MM.1S (cell line): Measurements from ENCODE around the gene COPG2.
"Not testable (repeated sequence)": the region's sequence is repeated elsewhere in the genome, so short reads cannot be mapped to it uniquely, and the experiment has no call there.

ENCODE experiments used
- DNase-seq: peaks from one replicate; pipeline ENCODE4 v3.0.0-alpha.2; 2015
- H2AFZ ChIP-seq: fragments of 300-600 bp; sonication (generic); 2 replicates; pipeline ENCODE4 v1.6.0; 2016; ENCODE audit warnings: antibody characterized with exemption, low read length
- H3F3A ChIP-seq: fragments of 300-600 bp; sonication (generic); 2 replicates; pipeline ENCODE4 v1.6.1; 2016; ENCODE audit warnings: mild to moderate bottlenecking, antibody characterized with exemption, low read length, moderate library complexity, mixed read lengths; ENCODE audit not compliant: insufficient read depth
- H3K27ac ChIP-seq: fragments of 300-600 bp; sonication (generic); 2 replicates; pipeline ENCODE4 v1.5.1; 2016; ENCODE audit warnings: mild to moderate bottlenecking, low read length
- H3K27me3 ChIP-seq: fragments of 300-600 bp; sonication (generic); replicated peaks from 2 replicates; pipeline ENCODE4 v1.6.0; 2016; ENCODE audit warnings: low read length; ENCODE audit not compliant: insufficient read depth
- H3K36me3 ChIP-seq: fragments of 300-600 bp; sonication (generic); replicated peaks from 2 replicates; pipeline ENCODE4 v1.6.1; 2016; ENCODE audit warnings: mild to moderate bottlenecking, low read length, mixed read lengths; ENCODE audit not compliant: insufficient read depth
- H3K4me1 ChIP-seq: fragments of 300-600 bp; sonication (generic); 2 replicates; pipeline ENCODE4 v1.6.1; 2016; ENCODE audit warnings: low read length, mixed read lengths
- H3K4me2 ChIP-seq: fragments of 300-600 bp; sonication (generic); 2 replicates; pipeline ENCODE4 v1.6.0; 2016; ENCODE audit warnings: low read depth, low read length
- H3K4me3 ChIP-seq: fragments of 300-600 bp; sonication (generic); 2 replicates; pipeline ENCODE4 v1.5.1; 2016; ENCODE audit warnings: low read length, mixed read lengths
- H3K79me2 ChIP-seq: fragments of 300-600 bp; sonication (generic); 2 replicates; pipeline ENCODE4 v1.6.1; 2016; ENCODE audit warnings: mixed run types, low read length, mixed read lengths
- H3K9ac ChIP-seq: fragments of 300-600 bp; sonication (generic); 2 replicates; pipeline ENCODE4 v1.6.1; 2016; ENCODE audit warnings: low read length, mixed read lengths
- H3K9me2 ChIP-seq: fragments of 300-600 bp; sonication (generic); replicated peaks from 2 replicates; pipeline ENCODE4 v1.6.1; 2016; ENCODE audit warnings: mild to moderate bottlenecking, low read length, mixed read lengths; ENCODE audit not compliant: insufficient read depth
- H3K9me3 ChIP-seq: fragments of 300-600 bp; sonication (generic); replicated peaks from 2 replicates; pipeline ENCODE4 v1.6.1; 2016; ENCODE audit warnings: mild to moderate bottlenecking, low read length, mixed read lengths; ENCODE audit not compliant: insufficient read depth
- H4K20me1 ChIP-seq: fragments of 300-600 bp; sonication (generic); 2 replicates; pipeline ENCODE4 v1.6.1; 2016; ENCODE audit warnings: mild to moderate bottlenecking, low read length, moderate library complexity, mixed read lengths; ENCODE audit not compliant: insufficient read depth
- EZH2 ChIP-seq: fragments of 300-600 bp; sonication (generic); optimal IDR thresholded peaks from 2 replicates; pipeline ENCODE3; 2017; ENCODE audit warnings: low read depth, mild to moderate bottlenecking, antibody characterized with exemption, low read length, mixed read lengths
- EZH2phosphoT487 ChIP-seq: fragments of 300-600 bp; sonication (generic); IDR thresholded peaks from 2 replicates; pipeline ENCODE4 v1.6.1; 2018; ENCODE audit warnings: antibody characterized with exemption, low read length
- TF ChIP-seq, protein P1 (sequence below): fragments of 300-600 bp; sonication (generic); IDR thresholded peaks from 2 replicates; pipeline ENCODE4 v1.5.1; 2016; ENCODE audit warnings: antibody characterized with exemption, low read length, mixed read lengths

Gene COPG2

GRCh38 chr7:130529417-130529816 lies 139.1 kb downstream of the COPG2 start:
- H3K4me1 ChIP-seq, result no peaks in the 10 kb centered on the region

GRCh38 chr7:130527752-130528355 lies 140.7 kb downstream of the COPG2 start:
- H3K27ac ChIP-seq, H3K27me3 ChIP-seq, H2AFZ ChIP-seq: not testable (repeated sequence)

More at GRCh38 chr7:130529417-130529816, 139.1 kb downstream of the COPG2 start:
- Histone ChIP-seq H3K27me3 (no peaks in the 10 kb centered on the region), H3K36me3 (no peaks in the 10 kb centered on the region), H2AFZ (no peak overlapping the region), H3K9me3 (no peaks in the 10 kb centered on the region), H3F3A (no peaks in the 10 kb centered on the region), H3K9ac (no peak overlapping the region), H3K79me2 (no peaks in the 10 kb centered on the region), H3K27ac (no peak overlapping the region), H3K4me2 (no peak overlapping the region), H3K4me3 (no peak overlapping the region), H3K9me2 (no peaks in the 10 kb centered on the region), H4K20me1 (no peaks in the 10 kb centered on the region)
- DNase-seq, result no peak
- TF ChIP-seq EZH2 (no peak), EZH2phosphoT487 (no peak)
- TF ChIP-seq, protein P1, sequence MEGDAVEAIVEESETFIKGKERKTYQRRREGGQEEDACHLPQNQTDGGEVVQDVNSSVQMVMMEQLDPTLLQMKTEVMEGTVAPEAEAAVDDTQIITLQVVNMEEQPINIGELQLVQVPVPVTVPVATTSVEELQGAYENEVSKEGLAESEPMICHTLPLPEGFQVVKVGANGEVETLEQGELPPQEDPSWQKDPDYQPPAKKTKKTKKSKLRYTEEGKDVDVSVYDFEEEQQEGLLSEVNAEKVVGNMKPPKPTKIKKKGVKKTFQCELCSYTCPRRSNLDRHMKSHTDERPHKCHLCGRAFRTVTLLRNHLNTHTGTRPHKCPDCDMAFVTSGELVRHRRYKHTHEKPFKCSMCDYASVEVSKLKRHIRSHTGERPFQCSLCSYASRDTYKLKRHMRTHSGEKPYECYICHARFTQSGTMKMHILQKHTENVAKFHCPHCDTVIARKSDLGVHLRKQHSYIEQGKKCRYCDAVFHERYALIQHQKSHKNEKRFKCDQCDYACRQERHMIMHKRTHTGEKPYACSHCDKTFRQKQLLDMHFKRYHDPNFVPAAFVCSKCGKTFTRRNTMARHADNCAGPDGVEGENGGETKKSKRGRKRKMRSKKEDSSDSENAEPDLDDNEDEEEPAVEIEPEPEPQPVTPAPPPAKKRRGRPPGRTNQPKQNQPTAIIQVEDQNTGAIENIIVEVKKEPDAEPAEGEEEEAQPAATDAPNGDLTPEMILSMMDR, result no peak

DNA sequence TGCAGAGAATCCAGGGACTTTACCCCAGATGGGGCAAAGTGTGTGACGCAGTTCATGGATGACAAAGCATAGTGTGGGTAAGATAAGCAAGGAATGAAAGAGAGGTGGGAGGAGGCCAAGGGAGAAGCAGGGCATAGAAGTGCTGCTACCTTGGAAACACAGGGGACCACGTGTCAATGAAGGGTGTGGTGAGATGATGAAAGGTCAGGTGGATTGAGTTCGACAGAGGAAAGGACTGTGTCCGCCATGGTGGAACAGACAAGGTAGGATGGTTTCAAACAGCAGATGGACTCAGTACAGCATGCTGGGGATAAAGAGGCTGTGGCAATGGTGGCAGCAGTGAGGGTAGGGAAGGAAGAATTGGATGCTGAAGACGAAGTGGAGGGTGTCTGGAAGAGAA lies 143.9 kb downstream of the COPG2 start:
- no peak overlapping the region for H3K4me2 ChIP-seq
- no peaks in the 10 kb centered on the region for H4K20me1 ChIP-seq
- H3K9me2 ChIP-seq, result no peaks in the 10 kb centered on the region
- no peaks in the 10 kb centered on the region for H3K36me3 ChIP-seq
- H3K79me2 ChIP-seq, result no peaks in the 10 kb centered on the region
- H3K4me1 ChIP-seq, result no peaks in the 10 kb centered on the region
- no peak overlapping the region for H3K4me3 ChIP-seq
- TF ChIP-seq, protein P1, result no peak
- TF ChIP-seq EZH2phosphoT487 (no peak), EZH2 (no peak)
- no peak overlapping the region for H3K27ac ChIP-seq
- no peaks in the 10 kb centered on the region for H3F3A ChIP-seq
- H2AFZ ChIP-seq, result no peak overlapping the region
- no peak overlapping the region for H3K9ac ChIP-seq
- H3K9me3 ChIP-seq, result no peaks in the 10 kb centered on the region
- H3K27me3 ChIP-seq, result no peaks in the 10 kb centered on the region
- DNase-seq, result no peak

More at GRCh38 chr7:130527752-130528355, 140.7 kb downstream of the COPG2 start:
- not testable (repeated sequence) for H3K79me2 ChIP-seq, H3K9me2 ChIP-seq, H3K4me1 ChIP-seq, H3K9ac ChIP-seq, H3K4me3 ChIP-seq, DNase-seq, H3K9me3 ChIP-seq, H4K20me1 ChIP-seq, H3K36me3 ChIP-seq, H3F3A ChIP-seq, H3K4me2 ChIP-seq

DNA sequence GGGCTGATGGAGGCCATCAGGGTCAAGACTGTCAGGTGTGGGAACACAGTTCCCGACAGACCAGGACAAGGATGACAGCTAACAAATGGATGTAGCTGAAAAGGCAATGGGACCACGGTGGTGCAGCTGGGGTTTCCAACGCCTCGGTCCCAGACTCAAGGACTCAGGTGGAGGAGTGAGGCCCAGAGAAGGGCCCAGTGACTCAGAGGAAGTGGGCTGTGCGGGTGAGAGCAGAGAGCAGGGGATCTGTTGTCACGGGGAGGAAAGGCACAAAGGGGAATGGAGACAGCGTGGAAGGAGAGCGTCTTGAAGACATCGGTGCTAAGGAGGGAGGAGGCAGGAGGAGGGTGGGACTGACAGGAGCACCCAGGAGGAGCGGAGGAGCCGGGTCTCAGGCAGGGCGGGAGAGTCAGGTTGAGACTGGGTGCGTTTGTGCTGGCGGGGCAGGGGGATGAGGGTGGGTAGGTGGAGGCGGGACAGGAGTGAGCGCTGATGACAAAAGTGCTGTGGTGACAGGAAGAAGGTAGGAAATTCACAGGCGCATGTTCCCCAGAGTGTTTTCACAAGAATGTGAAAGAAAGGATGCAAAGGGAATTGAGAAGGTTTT lies 144.9 kb downstream of the COPG2 start:
- not testable (repeated sequence) for H4K20me1 ChIP-seq, H3K27ac ChIP-seq, H3K9ac ChIP-seq, DNase-seq, H3K9me3 ChIP-seq, H2AFZ ChIP-seq, H3F3A ChIP-seq, H3K4me3 ChIP-seq, H3K36me3 ChIP-seq, H3K79me2 ChIP-seq, H3K4me1 ChIP-seq, H3K9me2 ChIP-seq, H3K4me2 ChIP-seq, H3K27me3 ChIP-seq
